Rectal smooth muscle tissue (tissue), 1 donor: ENCODE data around the gene C1orf21.

Experiments used
- H3K27ac ChIP-seq: one replicate; pipeline ENCODE4 v1.7.0; 2013; ENCODE audit warnings: low read depth, low read length, inconsistent platforms
- H3K27me3 ChIP-seq: one replicate; pipeline ENCODE4 v1.7.0; 2013; ENCODE audit warnings: low read length; ENCODE audit not compliant: control insufficient read depth, insufficient read depth
- H3K36me3 ChIP-seq: one replicate; pipeline ENCODE4 v1.7.0; 2013; ENCODE audit warnings: low read length; ENCODE audit not compliant: control insufficient read depth, insufficient read depth
- H3K4me1 ChIP-seq: one replicate; pipeline ENCODE4 v1.7.0; 2013; ENCODE audit warnings: low read length; ENCODE audit not compliant: control insufficient read depth, insufficient read depth
- H3K4me3 ChIP-seq: one replicate; pipeline ENCODE4 v1.7.0; 2013; ENCODE audit warnings: low read length
- H3K9ac ChIP-seq: one replicate; pipeline ENCODE4 v1.7.0; 2013; ENCODE audit warnings: low read length

C1orf21 gene

DNA sequence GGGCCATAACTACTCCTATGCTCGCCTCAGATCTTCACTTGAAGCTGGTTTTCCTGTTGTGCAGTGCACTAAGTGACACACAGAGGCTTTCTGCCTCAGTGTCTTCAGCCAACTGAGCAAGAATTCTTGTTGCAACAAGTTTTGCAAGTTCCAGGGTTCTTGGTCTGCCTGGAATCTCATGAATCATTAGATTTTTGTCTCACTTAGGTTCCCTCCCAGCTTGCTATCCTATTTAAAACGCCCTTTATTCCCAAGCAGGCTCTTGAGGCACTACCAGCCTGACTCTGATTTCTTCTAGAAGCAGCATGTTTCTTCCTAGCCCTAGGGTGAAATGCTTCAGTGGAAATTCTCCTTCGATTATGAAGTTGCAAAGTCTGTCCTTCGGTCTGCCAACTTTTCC, 158.8 kb downstream of the C1orf21 start:
- peaks cover 3% of the 10 kb centered on the region for H3K4me1 ChIP-seq
- H3K27ac ChIP-seq: no peak overlapping the region
- no peak overlapping the region for H3K4me3 ChIP-seq
- H3K36me3 ChIP-seq: no peaks in the 10 kb centered on the region
- H3K9ac ChIP-seq: no peak overlapping the region
- no peaks in the 10 kb centered on the region for H3K27me3 ChIP-seq

DNA sequence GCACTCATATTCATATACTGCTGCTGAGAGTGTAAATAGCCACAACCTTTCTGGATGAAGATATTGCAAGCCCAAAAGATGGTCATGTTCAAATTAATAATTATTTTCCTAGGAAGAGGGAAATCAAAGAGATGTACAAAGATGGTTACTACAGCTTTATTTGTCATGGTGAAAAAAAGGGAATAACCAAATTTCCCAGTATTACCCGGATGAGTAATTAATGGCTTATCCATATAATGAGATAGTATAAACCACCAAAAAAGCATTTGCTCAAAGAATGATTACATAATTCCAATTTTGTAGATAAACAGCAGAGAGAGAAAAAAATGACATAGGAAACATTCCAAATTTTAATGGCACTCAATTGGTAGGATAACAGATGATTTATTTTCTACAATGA, 165.6 kb downstream of the C1orf21 start:
- Histone ChIP-seq H3K36me3 (no peaks in the 10 kb centered on the region), H3K27me3 (no peaks in the 10 kb centered on the region), H3K4me3 (no peak overlapping the region), H3K27ac (no peak overlapping the region), H3K4me1 (no peaks in the 10 kb centered on the region), H3K9ac (no peak overlapping the region)

DNA sequence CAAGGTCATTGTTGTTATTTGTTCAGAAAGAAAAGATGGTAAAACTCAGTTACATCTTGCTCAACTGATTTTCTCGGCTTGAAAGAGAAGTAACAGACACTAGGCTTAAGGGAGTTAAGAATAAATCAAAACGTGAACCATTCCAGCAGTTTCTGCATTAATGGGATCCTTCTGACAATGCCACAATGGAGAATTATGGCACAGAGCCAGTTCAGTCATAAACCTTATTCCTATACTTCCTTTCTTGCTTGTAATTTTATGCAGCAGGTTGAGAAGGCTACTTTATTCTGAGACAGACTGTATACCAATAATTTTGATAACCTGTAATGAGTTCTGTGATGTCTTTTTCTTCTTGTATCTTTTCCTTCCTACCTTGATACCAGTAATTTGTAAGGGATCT, 167.0 kb downstream of the C1orf21 start:
- H3K27ac ChIP-seq: no peak overlapping the region
- H3K9ac ChIP-seq: no peak overlapping the region
- no peak overlapping the region for H3K4me3 ChIP-seq
- no peaks in the 10 kb centered on the region for H3K27me3 ChIP-seq
- no peaks in the 10 kb centered on the region for H3K4me1 ChIP-seq
- no peaks in the 10 kb centered on the region for H3K36me3 ChIP-seq

DNA sequence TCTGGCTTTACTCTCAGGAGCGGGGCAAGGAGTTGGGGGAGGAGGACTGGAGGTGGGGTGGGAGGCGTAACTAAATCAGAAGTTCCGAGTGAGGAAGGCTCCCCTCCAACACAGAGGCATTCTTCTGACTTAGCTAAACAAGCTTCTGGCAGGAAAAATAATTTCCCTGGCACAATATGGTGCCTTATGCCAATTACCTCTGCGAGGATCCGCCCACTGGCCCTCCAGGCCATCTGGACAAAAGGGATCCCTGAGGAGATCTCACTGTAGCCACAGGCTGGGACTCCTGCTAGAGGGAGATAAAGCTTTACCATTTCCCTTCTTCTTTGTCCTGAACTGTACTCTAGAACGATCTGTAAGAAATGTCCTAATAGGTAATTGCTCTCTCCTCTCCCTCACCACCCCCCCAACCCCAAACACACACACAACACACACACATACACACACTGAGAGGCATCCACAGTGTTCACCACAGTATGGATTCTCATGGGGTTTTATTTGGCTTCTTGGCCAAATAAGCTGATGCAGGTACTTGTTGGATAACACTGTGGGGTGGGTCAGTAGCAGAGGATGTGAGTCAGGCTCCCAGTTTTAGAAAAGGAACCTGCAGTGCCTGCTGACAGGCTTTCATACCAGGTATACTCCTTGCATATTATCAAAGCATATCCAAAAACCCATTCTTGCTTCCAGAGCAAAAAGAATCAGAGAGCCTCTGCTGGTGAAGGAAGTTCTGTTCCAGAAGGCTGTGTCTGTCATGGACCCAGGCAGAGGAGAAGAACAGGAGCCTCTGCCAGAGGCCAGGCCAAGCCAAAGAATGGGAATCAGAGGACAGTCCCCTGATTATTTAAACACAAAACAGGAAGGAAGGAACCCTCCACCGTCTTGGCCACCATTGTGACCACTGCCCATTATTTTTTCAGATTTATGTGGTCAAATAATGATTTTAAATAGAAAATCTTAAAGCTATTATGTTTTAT, 169.1 kb downstream of the C1orf21 start:
- Histone ChIP-seq H3K9ac (no peak overlapping the region), H3K4me3 (no peak overlapping the region), H3K4me1 (no peaks in the 10 kb centered on the region), H3K27me3 (no peaks in the 10 kb centered on the region), H3K27ac (no peak overlapping the region), H3K36me3 (no peaks in the 10 kb centered on the region)

DNA sequence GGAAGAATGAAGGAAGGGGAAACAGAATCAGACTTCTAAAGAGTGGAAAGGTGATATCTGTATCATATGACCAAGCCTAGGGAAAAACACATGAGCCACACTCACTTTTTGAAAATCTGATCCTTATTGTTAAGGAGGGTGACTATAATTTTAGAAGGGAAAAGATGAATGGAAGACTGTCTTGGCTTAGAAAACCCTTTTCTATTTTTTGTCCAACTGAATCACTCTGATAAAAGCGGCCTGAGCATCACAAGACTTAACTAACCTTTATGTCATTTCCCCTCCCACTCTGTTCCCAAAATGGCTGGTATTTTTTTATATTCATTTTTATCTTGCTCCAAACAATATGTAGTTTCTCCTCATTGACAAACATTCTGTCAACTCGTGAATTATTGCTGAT, 169.8 kb downstream of the C1orf21 start:
- no peak overlapping the region for H3K9ac ChIP-seq
- no peaks in the 10 kb centered on the region for H3K27me3 ChIP-seq
- H3K27ac ChIP-seq: no peak overlapping the region
- H3K4me3 ChIP-seq: no peak overlapping the region
- no peaks in the 10 kb centered on the region for H3K4me1 ChIP-seq
- H3K36me3 ChIP-seq: no peaks in the 10 kb centered on the region

DNA sequence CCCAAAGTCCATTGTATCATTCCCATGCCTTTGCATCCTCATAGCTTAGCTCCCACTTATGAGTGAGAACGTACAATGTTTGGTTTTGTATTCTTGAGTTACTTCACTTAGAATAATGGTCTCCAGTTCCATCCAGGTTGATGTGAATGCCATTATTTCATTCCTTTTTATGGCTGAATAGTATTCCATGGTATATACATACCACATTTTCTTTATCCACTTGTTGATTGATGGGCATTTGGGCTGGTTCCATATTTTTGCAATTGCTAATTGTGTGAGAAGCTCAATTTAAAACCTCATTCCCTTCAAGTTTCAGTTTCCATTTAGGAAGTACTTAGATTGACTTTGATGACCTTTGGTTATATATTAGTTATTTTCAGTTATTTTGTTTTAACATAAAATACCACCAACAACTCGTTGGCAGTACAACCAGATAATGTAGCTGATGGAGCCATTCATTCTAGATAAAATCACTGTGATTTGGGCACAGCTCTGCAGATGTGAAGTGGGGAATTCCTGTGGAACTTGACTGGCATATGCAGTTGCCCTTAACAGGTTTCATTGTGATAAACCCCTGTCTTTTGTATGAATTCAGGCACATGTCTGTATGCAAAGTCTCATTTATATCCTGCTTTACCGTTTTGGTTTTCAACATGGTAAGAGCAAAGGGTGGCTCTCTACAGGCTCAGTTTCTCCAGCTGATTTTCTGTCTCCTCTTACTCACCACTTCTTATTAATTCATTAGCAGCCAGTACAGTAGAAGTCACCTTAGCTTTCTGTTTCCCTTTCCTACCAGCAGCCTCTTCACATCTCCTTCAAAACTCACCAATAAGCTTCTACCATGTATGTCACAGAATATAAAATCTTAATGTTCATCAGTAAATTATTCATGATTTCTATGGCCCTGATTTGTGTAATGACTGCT, 170.9 kb downstream of the C1orf21 start:
- no peak overlapping the region for H3K4me3 ChIP-seq
- no peaks in the 10 kb centered on the region for H3K27me3 ChIP-seq
- H3K36me3 ChIP-seq: no peaks in the 10 kb centered on the region
- peaks cover 6% of the 10 kb centered on the region for H3K4me1 ChIP-seq
- no peak overlapping the region for H3K27ac ChIP-seq
- no peak overlapping the region for H3K9ac ChIP-seq

DNA sequence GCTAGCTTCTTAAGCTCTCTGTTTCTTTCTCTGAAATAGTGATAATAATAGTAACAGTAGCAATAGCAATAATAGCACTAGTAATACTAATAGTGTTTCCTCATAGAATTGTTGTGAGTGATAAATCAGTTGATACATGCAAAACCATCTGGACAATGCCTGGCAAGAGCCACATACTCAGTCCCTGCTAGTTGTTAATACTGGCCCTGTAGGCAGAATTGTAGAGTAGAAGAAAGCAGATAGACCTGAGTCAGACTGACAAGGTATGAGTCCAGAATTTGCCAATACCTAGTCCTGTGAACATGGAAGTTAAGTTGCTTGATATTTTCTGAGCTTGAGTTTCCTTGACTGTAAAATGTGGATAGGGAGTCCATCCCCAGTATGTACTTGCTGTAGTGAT, 171.9 kb downstream of the C1orf21 start:
- Histone ChIP-seq H3K4me1 (peaks cover 9% of the 10 kb centered on the region), H3K27ac (no peak overlapping the region), H3K27me3 (no peaks in the 10 kb centered on the region), H3K36me3 (no peaks in the 10 kb centered on the region), H3K9ac (no peak overlapping the region), H3K4me3 (no peak overlapping the region)

DNA sequence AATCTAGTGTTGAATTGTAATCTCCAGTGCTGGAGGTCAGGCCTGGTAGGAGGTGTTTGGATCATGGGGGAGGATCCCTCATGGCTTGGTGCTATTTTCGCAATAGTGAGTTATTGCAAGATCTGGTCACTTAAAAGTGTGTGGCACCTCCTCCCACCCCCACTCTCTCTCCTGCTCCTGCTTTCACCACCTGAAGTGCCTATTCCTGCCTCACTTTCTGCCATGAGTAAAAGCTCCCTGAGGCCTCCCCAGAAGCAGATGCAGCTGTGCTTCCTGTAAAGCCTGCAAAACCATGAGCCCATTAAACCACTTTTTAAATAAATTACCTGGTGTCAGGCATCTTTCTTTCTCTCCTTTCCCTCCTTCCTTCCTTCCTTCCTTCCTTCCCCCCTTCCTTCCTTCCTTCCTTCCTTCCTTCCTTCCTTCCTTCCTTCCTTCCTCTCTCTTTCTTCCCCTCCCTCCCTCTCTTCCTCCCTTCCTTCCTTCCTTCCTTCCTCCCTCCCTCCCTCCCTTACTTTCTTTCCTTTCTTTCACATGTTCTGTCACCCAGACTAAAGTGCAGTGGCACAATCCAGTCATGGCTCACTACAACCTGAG, 172.4 kb downstream of the C1orf21 start:
- no peaks in the 10 kb centered on the region for H3K27me3 ChIP-seq
- H3K27ac ChIP-seq: no peak overlapping the region
- no peak overlapping the region for H3K9ac ChIP-seq
- H3K4me3 ChIP-seq: no peak overlapping the region
- H3K36me3 ChIP-seq: no peaks in the 10 kb centered on the region
- H3K4me1 ChIP-seq: peaks cover 9% of the 10 kb centered on the region

DNA sequence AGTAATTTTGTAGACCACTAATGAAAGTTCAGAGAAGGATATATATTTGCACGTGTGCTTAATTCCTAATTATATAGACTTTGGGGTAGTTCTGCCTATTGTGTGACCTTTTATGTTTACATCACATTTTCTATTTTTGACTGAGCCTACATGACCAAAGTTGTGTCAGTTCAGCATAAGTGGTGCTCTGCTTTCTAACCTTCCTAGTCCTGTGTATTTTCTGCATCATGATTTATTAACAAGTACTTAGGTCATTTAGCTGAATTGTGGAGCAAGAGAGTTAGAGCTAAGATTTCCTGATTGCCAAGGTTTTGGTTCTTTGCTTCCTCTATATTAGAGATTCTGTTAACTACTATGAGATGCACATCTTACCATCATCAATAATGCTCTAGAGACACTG, 176.0 kb downstream of the C1orf21 start:
- H3K36me3 ChIP-seq: no peaks in the 10 kb centered on the region
- H3K4me3 ChIP-seq: no peak overlapping the region
- H3K9ac ChIP-seq: no peak overlapping the region
- H3K27me3 ChIP-seq: no peaks in the 10 kb centered on the region
- H3K27ac ChIP-seq: no peak overlapping the region
- H3K4me1 ChIP-seq: peaks cover 9% of the 10 kb centered on the region

DNA sequence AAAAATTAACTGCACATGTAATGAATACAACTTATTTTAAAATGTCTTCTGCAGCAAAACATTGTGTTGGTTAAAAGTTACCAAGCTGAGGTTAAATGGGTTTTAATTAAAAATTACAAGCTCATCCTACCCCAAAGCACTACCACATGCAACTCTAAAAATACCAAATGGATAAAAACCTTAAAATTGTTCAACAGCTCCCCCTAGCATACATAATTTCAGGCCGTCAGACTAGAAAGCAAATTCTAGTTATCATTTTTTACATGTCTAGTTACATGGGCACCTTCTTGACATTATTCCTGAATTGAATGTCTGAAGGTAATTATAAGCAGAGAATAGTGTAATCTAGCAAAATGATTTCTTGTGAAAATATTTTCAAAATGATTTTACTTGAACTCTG, 176.5 kb downstream of the C1orf21 start:
- Histone ChIP-seq H3K27ac (no peak overlapping the region), H3K9ac (no peak overlapping the region), H3K36me3 (no peaks in the 10 kb centered on the region), H3K4me3 (no peak overlapping the region), H3K4me1 (peaks cover 9% of the 10 kb centered on the region), H3K27me3 (no peaks in the 10 kb centered on the region)

DNA sequence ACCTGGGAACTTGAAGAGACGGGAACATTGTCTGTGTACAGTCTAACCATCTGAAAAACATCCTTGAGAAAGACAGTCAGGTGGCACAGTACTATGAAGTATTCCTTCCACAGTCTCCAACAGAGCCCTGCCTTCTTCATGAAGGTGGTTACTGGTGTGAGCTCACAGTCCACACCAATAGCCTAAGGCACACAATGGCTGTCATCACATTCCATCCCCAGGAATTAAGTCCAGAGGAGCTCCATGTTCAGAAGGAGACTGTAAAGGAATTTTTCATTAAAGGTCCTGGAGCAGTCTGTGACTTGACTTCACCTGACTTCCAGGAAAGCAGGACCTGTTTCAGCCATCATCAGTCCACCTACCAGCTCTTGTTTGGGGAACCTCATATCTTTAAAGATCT, 180.2 kb downstream of the C1orf21 start:
- Histone ChIP-seq H3K4me1 (peaks cover 8% of the 10 kb centered on the region), H3K27ac (no peak overlapping the region), H3K9ac (no peak overlapping the region), H3K27me3 (no peaks in the 10 kb centered on the region), H3K36me3 (no peaks in the 10 kb centered on the region), H3K4me3 (no peak overlapping the region)

DNA sequence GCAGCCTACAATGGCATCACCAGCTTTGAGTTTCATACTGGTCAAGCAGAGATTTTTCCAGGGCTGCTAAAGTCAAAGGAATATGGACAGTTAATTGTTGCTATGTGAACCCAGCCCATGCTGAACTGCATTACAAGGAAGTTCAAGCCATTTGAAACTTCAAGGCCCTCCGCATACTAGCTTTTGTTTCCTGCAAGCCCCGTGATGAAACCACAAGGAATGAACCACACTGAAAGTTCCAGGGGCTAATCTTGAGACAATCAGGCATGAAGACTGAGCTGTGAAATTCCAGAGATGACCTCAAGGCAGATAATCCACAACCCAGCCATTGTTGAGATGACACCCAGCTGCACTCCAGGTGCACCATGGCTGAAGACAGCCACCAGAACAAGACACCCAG, 180.8 kb downstream of the C1orf21 start:
- Histone ChIP-seq H3K27ac (no peak overlapping the region), H3K27me3 (no peaks in the 10 kb centered on the region), H3K4me3 (no peak overlapping the region), H3K36me3 (no peaks in the 10 kb centered on the region), H3K9ac (no peak overlapping the region), H3K4me1 (peaks cover 4% of the 10 kb centered on the region)
